Left lung (tissue), 10 donors: Measurements from ENCODE around the gene RSPO1. TPM values are rescaled to one million over a fixed set of nuclear protein-coding genes. Genes with fewer than 3 reads are reported as not detected.

Experiments
- ATAC-seq: fragments of 200-7000 bp; cut with Tn5 transposase; one replicate; pipeline ENCODE4 v1.9.1; 2020; ENCODE audit warnings: moderate library complexity
- DNase-seq, 4 donors: peaks; one replicate each; pipeline ENCODE4 v3.0.0-alpha.2; 2013 to 2020
- H3K27ac ChIP-seq, 2 donors: fragments of 200-600 bp; sonication (generic) in 1 of 2; one replicate each; pipeline versions ENCODE4 v1.5.0 to v1.8.0; 2020 to 2021
- H3K27me3 ChIP-seq, 2 donors: fragments of 200-600 bp; sonication (generic) in 1 of 2; one replicate each; pipeline versions ENCODE4 v1.5.0 to v1.8.0; 2020 to 2021
- H3K36me3 ChIP-seq, 2 donors: fragments of 200-600 bp; sonication (generic) in 1 of 2; one replicate each; pipeline versions ENCODE4 v1.5.0 to v1.8.0; 2020 to 2021
- H3K4me1 ChIP-seq, 2 donors: fragments of 200-600 bp; one replicate each; pipeline ENCODE4 v1.8.0; 2021
- H3K4me3 ChIP-seq, 2 donors: fragments of 200-600 bp; sonication (generic) in 1 of 2; one replicate each; pipeline versions ENCODE4 v1.5.0 to v1.8.0; 2020 to 2021; ENCODE audit warnings: mild to moderate bottlenecking in 1 of 2
- H3K9me3 ChIP-seq, 2 donors: fragments of 200-600 bp; sonication (generic) in 1 of 2; one replicate each; pipeline versions ENCODE4 v1.5.0 to v1.8.0; 2020 to 2021
- intact Hi-C, 2 donors: fragments of 100-400 bp; cut with DNase I; formaldehyde crosslinking; loops; one replicate each; pipeline versions ENCODE4 v1.11.2 to v1.14.2; 2022
- polyA plus RNA-seq, 6 donors: library from polyadenylated mRNA; unstranded; fragments of 120-200 nt; gene quantifications; one replicate each; pipeline ENCODE4 v1.2.1, GENCODE V29; 2013; ENCODE audit not compliant: insufficient read length in 6 of 6
- total RNA-seq, 2 donors: library from RNA; stranded (reverse); fragmentation: NEBNext Ultra II Directional; extraction: Animal tissue kit (Norgen Biotek cat#: 25700); gene quantifications; one replicate each; pipeline ENCODE4 v1.2.1, GENCODE V29; 2021
- TF ChIP-seq, protein P1 (sequence below), 2 donors: fragments of 200-600 bp; sonication (generic) in 1 of 2; IDR thresholded peaks; one replicate each; pipeline versions ENCODE4 v1.5.0 to v1.8.0; 2021; ENCODE audit warnings: antibody characterized with exemption in 2 of 2
- donor health status: DM: no; HTN: yes; CAD: no.
- donor health status: DM: no; HTN: no; CAD: no.

RSPO1 gene
- total and polyA plus RNA-seq, 8 donors = 0.52 to 2.2 (median 1.5) TPM

DNA sequence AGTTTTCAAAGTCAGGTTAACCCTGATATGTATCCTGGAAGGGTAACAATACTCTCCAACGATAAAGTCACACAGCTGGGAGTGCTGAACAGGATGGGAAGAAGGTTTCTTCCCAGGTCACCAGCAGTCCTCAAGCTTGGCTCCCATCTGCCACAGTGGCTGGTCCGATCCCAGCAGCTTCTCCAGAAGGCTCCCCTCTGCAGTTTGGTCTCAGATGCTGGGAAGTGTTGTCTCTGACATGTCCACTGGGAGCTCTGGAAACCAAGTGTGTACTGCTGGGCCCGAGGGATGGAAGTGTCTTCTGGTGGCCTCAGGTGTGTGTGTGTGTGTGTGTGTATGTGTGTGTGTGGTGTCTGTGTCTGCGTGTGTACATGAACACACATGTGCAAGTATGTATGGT, 22.5 kb downstream of the RSPO1 start:
- intact Hi-C loops = no loop called here
- Histone ChIP-seq H3K27ac (no peak overlapping the region), H3K9me3 (no peaks in the 10 kb centered on the region), H3K4me1 (no peaks in the 10 kb centered on the region), H3K36me3 (no peaks in the 10 kb centered on the region), H3K4me3 (no peak overlapping the region), H3K27me3 (peaks cover 0 to 51% of the 10 kb centered on the region in 2 donors)
- TF ChIP-seq, protein P1, sequence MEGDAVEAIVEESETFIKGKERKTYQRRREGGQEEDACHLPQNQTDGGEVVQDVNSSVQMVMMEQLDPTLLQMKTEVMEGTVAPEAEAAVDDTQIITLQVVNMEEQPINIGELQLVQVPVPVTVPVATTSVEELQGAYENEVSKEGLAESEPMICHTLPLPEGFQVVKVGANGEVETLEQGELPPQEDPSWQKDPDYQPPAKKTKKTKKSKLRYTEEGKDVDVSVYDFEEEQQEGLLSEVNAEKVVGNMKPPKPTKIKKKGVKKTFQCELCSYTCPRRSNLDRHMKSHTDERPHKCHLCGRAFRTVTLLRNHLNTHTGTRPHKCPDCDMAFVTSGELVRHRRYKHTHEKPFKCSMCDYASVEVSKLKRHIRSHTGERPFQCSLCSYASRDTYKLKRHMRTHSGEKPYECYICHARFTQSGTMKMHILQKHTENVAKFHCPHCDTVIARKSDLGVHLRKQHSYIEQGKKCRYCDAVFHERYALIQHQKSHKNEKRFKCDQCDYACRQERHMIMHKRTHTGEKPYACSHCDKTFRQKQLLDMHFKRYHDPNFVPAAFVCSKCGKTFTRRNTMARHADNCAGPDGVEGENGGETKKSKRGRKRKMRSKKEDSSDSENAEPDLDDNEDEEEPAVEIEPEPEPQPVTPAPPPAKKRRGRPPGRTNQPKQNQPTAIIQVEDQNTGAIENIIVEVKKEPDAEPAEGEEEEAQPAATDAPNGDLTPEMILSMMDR (IDR thresholded peaks at IDR 0.05) = no peak
- DNase-seq (no peak), ATAC-seq (no peak)

- Histone ChIP-seq H3K4me3 (no peak overlapping the region), H3K4me1 (peaks cover 0 to 7% of the 10 kb centered on the region in 2 donors), H3K9me3 (no peaks in the 10 kb centered on the region), H3K27ac (no peak overlapping the region), H3K27me3 (peaks cover 0 to 29% of the 10 kb centered on the region in 2 donors), H3K36me3 (no peaks in the 10 kb centered on the region)
- ATAC-seq (no peak), DNase-seq (no peak)
- TF ChIP-seq, protein P1 (IDR thresholded peaks at IDR 0.05) = no peak
- intact Hi-C loops = no loop called here
Measured at GRCh38 chr1:37609994-37610393, 24.7 kb downstream of the RSPO1 start.

DNA sequence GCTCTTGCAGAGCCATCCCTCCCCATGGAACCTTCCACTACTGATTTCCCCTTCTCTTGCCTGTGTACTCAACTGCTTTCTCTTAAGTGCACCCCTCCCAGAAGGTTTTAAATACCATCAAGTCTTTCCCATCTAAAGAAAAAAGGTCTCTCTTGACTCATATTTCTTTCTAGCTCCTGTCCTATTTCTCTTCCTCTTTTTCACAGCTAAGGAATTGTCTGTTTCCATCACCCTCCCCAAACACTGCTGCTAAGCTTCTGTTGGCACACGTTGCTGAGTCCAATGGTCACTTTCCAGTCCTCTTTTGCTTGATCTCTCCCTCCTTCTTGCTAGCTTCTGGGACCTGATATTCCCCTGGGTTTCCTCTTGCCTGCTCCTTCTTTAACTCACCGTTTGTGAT, 25.7 kb downstream of the RSPO1 start:
- ATAC-seq = no peak
- no peaks in the 10 kb centered on the region for H3K9me3 ChIP-seq
- no peak overlapping the region for H3K4me3 ChIP-seq
- intact Hi-C loops = no loop called here
- no peak overlapping the region for H3K27ac ChIP-seq
- peaks cover 0 to 7% of the 10 kb centered on the region in 2 donors for H3K4me1 ChIP-seq
- no peak for DNase-seq
- H3K27me3 ChIP-seq = peaks cover 0 to 19% of the 10 kb centered on the region in 2 donors
- TF ChIP-seq, protein P1 (IDR thresholded peaks at IDR 0.05) = no peak
- no peaks in the 10 kb centered on the region for H3K36me3 ChIP-seq

GRCh38 chr1:37606481-37607263, 28.0 kb downstream of the RSPO1 start:
- ATAC-seq (peak; percentile 48), DNase-seq (peak in 1 of 4 donors; percentile 5)
- Histone ChIP-seq H3K27me3 (peaks cover 0 to 11% of the 10 kb centered on the region in 2 donors), H3K9me3 (no peaks in the 10 kb centered on the region), H3K4me3 (peak overlapping the region in 1 of 2 donors; percentile 15), H3K36me3 (no peaks in the 10 kb centered on the region), H3K4me1 (peaks cover 0 to 7% of the 10 kb centered on the region in 2 donors), H3K27ac (peak overlapping the region in 1 of 2 donors; percentile 14)
- TF ChIP-seq, protein P1 (IDR thresholded peaks at IDR 0.05) = no peak
- intact Hi-C loops = no loop called here

- DNase-seq = no peak
- no peak for ATAC-seq
- intact Hi-C loops = no loop called here
- Histone ChIP-seq H3K36me3 (no peaks in the 10 kb centered on the region), H3K27ac (peak overlapping the region in 1 of 2 donors; percentile 14), H3K4me1 (peaks cover 0 to 7% of the 10 kb centered on the region in 2 donors), H3K27me3 (peaks cover 0 to 11% of the 10 kb centered on the region in 2 donors), H3K9me3 (no peaks in the 10 kb centered on the region), H3K4me3 (peak overlapping the region in 1 of 2 donors; percentile 15)
- TF ChIP-seq, protein P1 (IDR thresholded peaks at IDR 0.05) = no peak
Measured at GRCh38 chr1:37605806-37606474, 28.8 kb downstream of the RSPO1 start.
